ENCODE results near the gene RMND5B.
A peak's percentile ranks its signal among the peaks of the same experiment; 100 is the strongest.
"Not testable (repeated sequence)": the region's sequence is repeated elsewhere in the genome, so short reads cannot be mapped to it uniquely, and the experiment has no call there.

RMND5B gene

GRCh38 chr5:178192787-178193186 is 62.0 kb downstream of the RMND5B start:
- Histone ChIP-seq H3K79me2 (no peaks in the 10 kb centered on the region), H3K36me3 (ENCODE audit: control insufficient read depth, insufficient read depth, low read length) (no peaks in the 10 kb centered on the region), H3K27me3 (ENCODE audit: control insufficient read depth, insufficient read depth, low read length) (no peaks in the 10 kb centered on the region), H2AFZ (no peak overlapping the region), H3K9me3 (ENCODE audit: control insufficient read depth, low read length) (no peaks in the 10 kb centered on the region), H3K27ac (no peak overlapping the region), H3K9ac (no peak overlapping the region), H3K4me1 (peaks cover 2% of the 10 kb centered on the region), H3K4me3 (ENCODE audit: low read depth, low read length) (no peak overlapping the region), H3K4me2 (ENCODE audit: low read length) (no peak overlapping the region)
- no peak for TF ChIP-seq CTCF (IDR thresholded peaks at IDR 0.05)

- Histone ChIP-seq H3K4me2 (ENCODE audit: low read length) (no peak overlapping the region), H3K36me3 (ENCODE audit: control insufficient read depth, insufficient read depth, low read length) (no peaks in the 10 kb centered on the region), H3K9me3 (ENCODE audit: control insufficient read depth, low read length) (no peaks in the 10 kb centered on the region), H3K4me3 (ENCODE audit: low read depth, low read length) (no peak overlapping the region), H3K79me2 (no peaks in the 10 kb centered on the region), H3K9ac (no peak overlapping the region), H3K27ac (no peak overlapping the region), H2AFZ (no peak overlapping the region), H3K27me3 (ENCODE audit: control insufficient read depth, insufficient read depth, low read length) (no peaks in the 10 kb centered on the region), H3K4me1 (peaks cover 2% of the 10 kb centered on the region)
- TF ChIP-seq CTCF (IDR thresholded peaks at IDR 0.05), result no peak
Measured at GRCh38 chr5:178193251-178193809, 62.5 kb downstream of the RMND5B start.

- H2AFZ ChIP-seq, result no peak overlapping the region
Measured at GRCh38 chr5:178194026-178194425, 63.2 kb downstream of the RMND5B start.

GRCh38 chr5:178196281-178196812 is 65.5 kb downstream of the RMND5B start:
- Histone ChIP-seq H3K4me1 (peaks cover 2% of the 10 kb centered on the region), H3K9me3 (ENCODE audit: control insufficient read depth, low read length) (no peaks in the 10 kb centered on the region), H3K36me3 (ENCODE audit: control insufficient read depth, insufficient read depth, low read length) (no peaks in the 10 kb centered on the region), H3K9ac (no peak overlapping the region), H3K4me2 (ENCODE audit: low read length) (no peak overlapping the region), H3K79me2 (no peaks in the 10 kb centered on the region), H3K27ac (peak overlapping the region; percentile 4), H3K27me3 (ENCODE audit: control insufficient read depth, insufficient read depth, low read length) (no peaks in the 10 kb centered on the region), H2AFZ (peak overlapping the region; percentile 74), H3K4me3 (ENCODE audit: low read depth, low read length) (no peak overlapping the region)
- no peak for TF ChIP-seq CTCF (IDR thresholded peaks at IDR 0.05)

More at GRCh38 chr5:178194026-178194425, 63.2 kb downstream of the RMND5B start:
- Histone ChIP-seq H3K36me3 (ENCODE audit: control insufficient read depth, insufficient read depth, low read length) (no peaks in the 10 kb centered on the region), H3K9me3 (ENCODE audit: control insufficient read depth, low read length) (no peaks in the 10 kb centered on the region), H3K79me2 (no peaks in the 10 kb centered on the region), H3K4me2 (ENCODE audit: low read length) (no peak overlapping the region), H3K4me3 (ENCODE audit: low read depth, low read length) (no peak overlapping the region), H3K4me1 (peaks cover 2% of the 10 kb centered on the region), H3K27me3 (ENCODE audit: control insufficient read depth, insufficient read depth, low read length) (no peaks in the 10 kb centered on the region), H3K27ac (no peak overlapping the region), H3K9ac (no peak overlapping the region)
- TF ChIP-seq CTCF (IDR thresholded peaks at IDR 0.05), result no peak

- no peak overlapping the region for H3K4me3 ChIP-seq (ENCODE audit: low read depth, low read length)
- TF ChIP-seq CTCF (IDR thresholded peaks at IDR 0.05), result peak; percentile 27
- no peaks in the 10 kb centered on the region for H3K36me3 ChIP-seq (ENCODE audit: control insufficient read depth, insufficient read depth, low read length)
- H3K4me2 ChIP-seq (ENCODE audit: low read length), result no peak overlapping the region
- no peak overlapping the region for H3K27ac ChIP-seq
- no peaks in the 10 kb centered on the region for H3K27me3 ChIP-seq (ENCODE audit: control insufficient read depth, insufficient read depth, low read length)
- no peak overlapping the region for H2AFZ ChIP-seq
- no peaks in the 10 kb centered on the region for H3K9me3 ChIP-seq (ENCODE audit: control insufficient read depth, low read length)
- H3K9ac ChIP-seq, result no peak overlapping the region
- peaks cover 2% of the 10 kb centered on the region for H3K4me1 ChIP-seq
- no peaks in the 10 kb centered on the region for H3K79me2 ChIP-seq
Measured at GRCh38 chr5:178196986-178197385, 66.2 kb downstream of the RMND5B start.

GRCh38 chr5:178198151-178198550 is 67.3 kb downstream of the RMND5B start:
- not testable (repeated sequence) for H3K36me3 ChIP-seq (ENCODE audit: control insufficient read depth, insufficient read depth, low read length); H3K9ac ChIP-seq; H3K27me3 ChIP-seq (ENCODE audit: control insufficient read depth, insufficient read depth, low read length); H3K4me3 ChIP-seq (ENCODE audit: low read depth, low read length); H3K4me1 ChIP-seq; H3K79me2 ChIP-seq; H2AFZ ChIP-seq; H3K27ac ChIP-seq; H3K4me2 ChIP-seq (ENCODE audit: low read length); H3K9me3 ChIP-seq (ENCODE audit: control insufficient read depth, low read length)
